Stimulated activated CD4-positive, alpha-beta T cell treated with anti-CD3 and anti-CD28 coated beads, Interleukin-2, amount 100 ng/mL, for 24 hours (primary cell): ENCODE results near the gene IGF1R.
"Not testable (repeated sequence)": the region's sequence is repeated elsewhere in the genome, so short reads cannot be mapped to it uniquely, and the experiment has no call there.

Source experiments
- DNase-seq, 2 donors: peaks; one replicate each; pipeline ENCODE4 v3.0.0-alpha.2; 2020

Gene IGF1R

DNA sequence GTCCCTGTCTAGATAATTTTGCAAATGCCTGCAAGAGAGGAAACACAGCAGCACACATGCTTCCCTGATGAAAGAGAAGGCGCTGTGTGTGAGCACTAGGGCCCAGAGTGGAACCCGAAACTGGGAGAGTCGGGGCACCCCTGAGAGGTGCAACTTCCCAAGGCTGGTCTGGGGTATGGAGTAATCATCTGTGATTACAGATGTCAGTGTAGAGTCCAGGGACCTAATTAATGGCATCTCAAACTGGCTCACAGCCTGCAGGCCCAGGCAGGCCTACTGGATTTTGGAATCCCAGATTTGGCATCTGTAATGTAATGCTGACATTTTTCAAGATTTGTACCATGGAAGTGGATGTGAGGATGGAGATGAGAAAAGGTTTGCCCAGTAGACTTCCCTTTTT lies 329.8 kb downstream of the IGF1R start:
- DNase-seq: no peak

- no peak for DNase-seq
These were observed 332.5 kb downstream of the IGF1R start for GRCh38 chr15:98980899-98981228.

- DNase-seq: no peak
These were observed 333.7 kb downstream of the IGF1R start for GRCh38 chr15:98981851-98982722.

- DNase-seq: no peak
These were observed 335.0 kb downstream of the IGF1R start for GRCh38 chr15:98983334-98983733.

- DNase-seq: no peak
These were observed 337.9 kb downstream of the IGF1R start for GRCh38 chr15:98986281-98986680.

- DNase-seq: no peak
These were observed 346.6 kb downstream of the IGF1R start for GRCh38 chr15:98994892-98995291.

GRCh38 chr15:98996169-98996568 lies 347.8 kb downstream of the IGF1R start:
- DNase-seq: no peak

DNA sequence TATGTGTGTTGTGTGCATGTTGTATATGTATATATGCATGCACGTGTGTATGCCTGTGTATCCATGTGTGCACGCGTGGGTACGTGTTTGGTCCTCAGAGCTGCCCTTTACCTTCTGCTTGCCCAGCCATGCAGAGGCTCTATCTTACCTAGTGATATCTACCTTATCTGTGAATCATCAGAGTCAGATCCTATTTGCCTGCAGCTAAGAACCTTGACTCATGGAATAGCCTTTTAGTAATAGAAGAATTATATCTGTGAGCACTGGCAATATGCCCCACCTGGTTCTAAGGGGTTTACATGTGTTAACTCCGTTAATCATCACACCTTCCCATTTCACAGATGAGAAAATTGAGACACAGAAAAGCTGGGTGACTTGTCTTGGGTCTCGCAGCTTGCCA lies 348.3 kb downstream of the IGF1R start:
- no peak for DNase-seq

DNA sequence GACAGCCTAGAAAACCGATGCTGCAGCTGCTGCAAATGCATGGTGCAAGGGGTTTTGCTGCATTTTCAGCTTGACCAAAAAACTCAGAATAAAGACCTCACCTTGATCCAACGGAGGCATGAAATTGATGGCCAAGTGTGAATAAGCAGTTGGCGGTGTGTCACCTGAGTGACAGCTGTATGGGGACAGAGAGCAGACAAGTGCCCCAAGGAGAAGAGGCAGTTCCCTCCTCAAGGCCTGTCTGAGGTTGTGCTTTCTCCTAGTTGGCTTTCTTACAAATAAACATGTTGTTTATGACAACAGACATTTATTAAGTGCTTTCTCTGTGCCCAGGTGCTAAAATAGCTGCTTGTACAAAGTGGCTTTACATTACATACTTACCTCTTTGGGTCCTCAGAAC lies 349.0 kb downstream of the IGF1R start:
- DNase-seq: no peak

DNA sequence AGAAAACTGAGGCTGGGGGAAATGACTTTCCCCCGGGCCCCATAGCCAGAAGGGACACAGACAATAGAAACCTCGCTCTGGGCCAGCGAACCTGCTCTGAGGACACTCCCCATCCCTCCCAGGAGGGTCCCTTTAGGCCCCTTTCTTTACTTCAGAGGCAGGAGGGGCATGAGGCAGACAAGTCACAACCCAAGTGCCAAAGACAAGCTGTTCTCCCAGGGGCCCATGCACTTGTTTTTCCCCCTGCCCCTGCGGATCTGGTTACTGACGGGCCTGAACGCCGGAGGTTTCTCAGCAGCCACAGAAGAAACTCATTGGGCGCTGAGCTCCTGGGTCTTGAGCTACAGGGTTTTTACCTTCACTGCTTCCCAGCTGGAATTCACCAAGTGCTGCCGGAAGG lies 349.4 kb downstream of the IGF1R start:
- no peak for DNase-seq

DNA sequence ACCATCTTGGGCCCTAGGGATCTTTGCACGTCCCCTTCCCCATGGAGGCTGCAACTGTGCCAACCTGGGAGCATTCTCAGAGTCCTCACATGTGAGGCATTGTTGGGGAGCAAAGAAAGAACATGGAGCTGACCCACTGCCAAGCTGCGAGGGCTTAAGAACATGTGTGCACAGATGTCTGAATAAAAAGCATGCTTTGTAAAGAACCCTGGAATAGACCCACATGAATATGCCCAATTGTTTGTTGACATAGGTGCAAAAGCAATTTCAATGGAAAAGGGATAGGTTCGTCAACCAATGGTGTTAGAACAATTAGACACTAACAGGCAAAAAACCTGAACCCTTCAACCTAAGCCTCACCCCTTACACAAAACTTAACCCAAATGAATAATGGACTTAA lies 349.9 kb downstream of the IGF1R start:
- no peak for DNase-seq

- DNase-seq: no peak
These were observed 350.9 kb downstream of the IGF1R start for GRCh38 chr15:98999233-98999632.

DNA sequence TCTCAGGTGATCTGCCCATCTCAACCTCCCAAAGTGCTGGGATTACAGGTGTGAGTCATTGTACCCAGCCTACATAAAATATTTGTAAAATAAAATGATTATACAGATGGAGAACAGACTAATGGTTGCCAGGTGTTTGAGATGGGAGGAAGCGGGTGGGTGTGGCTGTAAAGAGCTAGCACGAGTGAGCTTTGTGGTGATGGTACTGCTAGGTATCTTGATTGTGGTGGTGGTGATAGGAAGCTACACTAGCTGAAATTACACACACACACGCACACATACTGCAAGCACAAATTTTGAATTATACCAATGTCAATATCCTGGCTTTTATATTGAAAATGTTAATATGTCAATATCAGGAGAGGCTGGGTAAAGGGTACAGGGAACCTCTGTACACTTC lies 353.9 kb downstream of the IGF1R start:
- no peak for DNase-seq

GRCh38 chr15:99003317-99003716 lies 355.0 kb downstream of the IGF1R start:
- DNase-seq: not testable (repeated sequence)

GRCh38 chr15:99004998-99005974 lies 356.9 kb downstream of the IGF1R start:
- not testable (repeated sequence) for DNase-seq

DNA sequence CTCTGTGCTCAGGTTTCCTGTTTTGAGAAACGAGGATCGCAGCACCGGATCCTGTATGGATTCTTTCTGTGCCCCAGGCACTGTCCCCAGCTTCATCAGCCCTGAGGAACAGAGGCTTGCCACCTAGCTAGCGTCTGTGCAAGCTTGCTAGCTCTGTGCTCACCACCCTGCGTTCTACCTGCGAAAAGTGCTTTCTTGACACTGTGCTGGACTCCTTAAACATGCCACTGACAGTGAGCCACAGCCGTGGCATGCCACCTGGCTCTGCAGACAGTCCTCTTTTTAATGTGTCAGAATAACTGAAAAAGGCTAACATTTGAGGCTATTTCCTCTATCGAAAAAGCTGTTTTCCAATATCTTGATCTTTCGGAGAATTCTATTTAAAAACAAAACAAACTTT lies 357.8 kb downstream of the IGF1R start:
- DNase-seq: no peak

- no peak for DNase-seq
These were observed 358.7 kb downstream of the IGF1R start for GRCh38 chr15:99006904-99007495.

- no peak for DNase-seq
These were observed 361.5 kb downstream of the IGF1R start for GRCh38 chr15:99009741-99010330.

GRCh38 chr15:99010768-99011167 lies 362.4 kb downstream of the IGF1R start:
- DNase-seq: no peak
